Measurements from ENCODE around the gene ZNF524.

DNA sequence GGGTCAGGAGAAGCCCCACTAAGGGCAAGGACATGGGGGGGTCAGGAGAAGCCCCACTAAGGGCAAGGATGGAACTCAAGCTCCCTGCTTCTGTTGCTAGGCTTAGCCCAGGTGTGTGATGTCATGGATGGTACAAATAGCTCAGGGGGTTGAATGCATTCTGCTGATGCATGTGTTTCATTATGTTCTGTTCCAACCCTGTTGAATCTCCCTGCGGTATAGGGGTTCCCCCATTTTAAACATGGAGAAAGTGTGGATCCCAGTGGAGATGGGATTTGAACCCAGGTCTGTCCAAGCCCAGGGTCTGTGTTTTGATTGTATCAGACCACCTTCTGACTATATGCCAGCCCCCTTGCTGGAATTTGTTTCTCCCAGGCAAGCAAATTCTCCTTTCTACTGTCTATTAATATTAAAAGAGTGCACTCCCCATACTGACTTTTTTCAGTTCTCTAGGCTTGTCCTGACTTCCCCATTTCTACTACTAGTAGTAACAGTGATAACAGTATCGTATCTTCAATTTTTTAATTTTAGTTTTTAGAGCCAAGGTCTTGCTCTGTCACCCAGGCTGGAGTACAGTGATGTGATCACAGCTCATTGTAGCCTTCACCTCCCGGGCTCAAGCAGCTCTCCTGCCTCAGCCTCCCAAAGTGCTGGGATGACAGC lies 12.0 kb downstream of the ZNF524 start:
- TF ChIP-seq, protein P1, sequence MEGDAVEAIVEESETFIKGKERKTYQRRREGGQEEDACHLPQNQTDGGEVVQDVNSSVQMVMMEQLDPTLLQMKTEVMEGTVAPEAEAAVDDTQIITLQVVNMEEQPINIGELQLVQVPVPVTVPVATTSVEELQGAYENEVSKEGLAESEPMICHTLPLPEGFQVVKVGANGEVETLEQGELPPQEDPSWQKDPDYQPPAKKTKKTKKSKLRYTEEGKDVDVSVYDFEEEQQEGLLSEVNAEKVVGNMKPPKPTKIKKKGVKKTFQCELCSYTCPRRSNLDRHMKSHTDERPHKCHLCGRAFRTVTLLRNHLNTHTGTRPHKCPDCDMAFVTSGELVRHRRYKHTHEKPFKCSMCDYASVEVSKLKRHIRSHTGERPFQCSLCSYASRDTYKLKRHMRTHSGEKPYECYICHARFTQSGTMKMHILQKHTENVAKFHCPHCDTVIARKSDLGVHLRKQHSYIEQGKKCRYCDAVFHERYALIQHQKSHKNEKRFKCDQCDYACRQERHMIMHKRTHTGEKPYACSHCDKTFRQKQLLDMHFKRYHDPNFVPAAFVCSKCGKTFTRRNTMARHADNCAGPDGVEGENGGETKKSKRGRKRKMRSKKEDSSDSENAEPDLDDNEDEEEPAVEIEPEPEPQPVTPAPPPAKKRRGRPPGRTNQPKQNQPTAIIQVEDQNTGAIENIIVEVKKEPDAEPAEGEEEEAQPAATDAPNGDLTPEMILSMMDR (IDR thresholded peaks at IDR 0.05) = no peak
- TF ChIP-seq, protein P2, sequence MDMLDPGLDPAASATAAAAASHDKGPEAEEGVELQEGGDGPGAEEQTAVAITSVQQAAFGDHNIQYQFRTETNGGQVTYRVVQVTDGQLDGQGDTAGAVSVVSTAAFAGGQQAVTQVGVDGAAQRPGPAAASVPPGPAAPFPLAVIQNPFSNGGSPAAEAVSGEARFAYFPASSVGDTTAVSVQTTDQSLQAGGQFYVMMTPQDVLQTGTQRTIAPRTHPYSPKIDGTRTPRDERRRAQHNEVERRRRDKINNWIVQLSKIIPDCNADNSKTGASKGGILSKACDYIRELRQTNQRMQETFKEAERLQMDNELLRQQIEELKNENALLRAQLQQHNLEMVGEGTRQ (IDR thresholded peaks at IDR 0.05) = no peak
- TF ChIP-seq POLR2A (IDR thresholded peaks at IDR 0.05; ENCODE audit: low read length) (no peak), MYC (IDR thresholded peaks at IDR 0.05; ENCODE audit: borderline replicate concordance, low read length) (no peak), BHLHE40 (IDR thresholded peaks at IDR 0.05; ENCODE audit: low read depth, low read length) (no peak)

Data from A549 (cell line).